Thymus (tissue), 14 donors: ENCODE results near the gene CLCA2. TPM values are rescaled to one million over a fixed set of nuclear protein-coding genes. Genes with fewer than 3 reads are reported as not detected.

Experiments used
- DNase-seq, 9 donors: peaks; one replicate each; pipeline ENCODE4 v3.0.0-alpha.2; 2013; ENCODE audit warnings: low spot score in 9 of 9, low read depth in 6 of 9, missing footprints in 1 of 9
- H3K27ac ChIP-seq, 2 donors: one replicate each; pipeline ENCODE4 v1.5.1; 2013; ENCODE audit warnings: control low read depth in 1 of 2, low read depth in 1 of 2, low read length in 1 of 2, mild to moderate bottlenecking in 1 of 2, moderate library complexity in 1 of 2
- H3K27me3 ChIP-seq, 2 donors: one replicate each; pipeline ENCODE4 v1.5.1; 2013; ENCODE audit warnings: low read length in 1 of 2; ENCODE audit not compliant: control insufficient read depth in 2 of 2, insufficient read depth in 1 of 2
- H3K36me3 ChIP-seq, 2 donors: one replicate each; pipeline ENCODE4 v1.5.1; 2013; ENCODE audit warnings: low read length in 1 of 2, mild to moderate bottlenecking in 1 of 2, moderate library complexity in 1 of 2; ENCODE audit not compliant: control insufficient read depth in 2 of 2, insufficient read depth in 2 of 2
- H3K4me1 ChIP-seq, 2 donors: one replicate each; pipeline ENCODE4 v1.5.1; 2013; ENCODE audit warnings: low read length in 2 of 2; ENCODE audit not compliant: control insufficient read depth in 2 of 2, insufficient read depth in 2 of 2
- H3K4me3 ChIP-seq, 2 donors: one replicate each; pipeline ENCODE4 v1.5.1; 2013; ENCODE audit warnings: low read length in 2 of 2, control low read depth in 1 of 2, mild to moderate bottlenecking in 1 of 2
- H3K9me3 ChIP-seq, 2 donors: one replicate each; pipeline ENCODE4 v1.5.1; 2013; ENCODE audit warnings: low read length in 1 of 2, mild to moderate bottlenecking in 1 of 2; ENCODE audit not compliant: control insufficient read depth in 2 of 2, insufficient read depth in 1 of 2
- WGBS: extraction: QIAGEN DNeasy Blood & Tissue Kit; methylation state at CpG from one replicate; pipeline ENCODE4 v1.1.7; 2013; 5-methylcytosine and 5-hydroxymethylcytosine counted together
- long read RNA-seq, 10 donors: transcript quantifications; one replicate each; lab custom pipeline, GENCODE V29; 2026
- polyA plus RNA-seq: library from polyadenylated mRNA; stranded (reverse); fragments of 200-250 nt; gene quantifications from one replicate; pipeline ENCODE4 v1.2.3, GENCODE V29; 2013
- total RNA-seq: library from RNA; stranded (reverse); fragments of 120-200 nt; gene quantifications from one replicate; pipeline ENCODE4 v1.2.4, GENCODE V29; 2013
- donor health status: healthy.

CLCA2 gene
- 0.42 TPM for total RNA-seq
- 3.4 TPM for polyA plus RNA-seq
- long read RNA-seq, donor 1 = 0 reads
- long read RNA-seq, donor 2 = 0 reads
- long read RNA-seq, donor 3 = 0 reads
- long read RNA-seq, donor 4 = 0 reads
- long read RNA-seq, donor 5 = 0 reads
- long read RNA-seq, donor 6 = 0 reads
- long read RNA-seq, donor 7 = 0 reads
- long read RNA-seq, donor 8 = 0 reads
- long read RNA-seq, donor 9 = 0 reads
- long read RNA-seq, donor 10 = 0 reads

- Histone ChIP-seq H3K36me3 (no peaks in the 10 kb centered on the region), H3K9me3 (no peaks in the 10 kb centered on the region), H3K4me1 (peaks cover 0 to 3% of the 10 kb centered on the region in 2 donors), H3K4me3 (no peak within 1 kb of the TSS), H3K27ac (no peak within 1 kb of the TSS), H3K27me3 (no peaks in the 10 kb centered on the region)
- DNase-seq = no peak
Measured at GRCh38 chr1:86423873-86424272, at the start of gene CLCA2. TSS of gene CLCA2 (plus strand) at chr1:86424171. CDS start at chr1:86424248, 77 bp downstream.

DNA sequence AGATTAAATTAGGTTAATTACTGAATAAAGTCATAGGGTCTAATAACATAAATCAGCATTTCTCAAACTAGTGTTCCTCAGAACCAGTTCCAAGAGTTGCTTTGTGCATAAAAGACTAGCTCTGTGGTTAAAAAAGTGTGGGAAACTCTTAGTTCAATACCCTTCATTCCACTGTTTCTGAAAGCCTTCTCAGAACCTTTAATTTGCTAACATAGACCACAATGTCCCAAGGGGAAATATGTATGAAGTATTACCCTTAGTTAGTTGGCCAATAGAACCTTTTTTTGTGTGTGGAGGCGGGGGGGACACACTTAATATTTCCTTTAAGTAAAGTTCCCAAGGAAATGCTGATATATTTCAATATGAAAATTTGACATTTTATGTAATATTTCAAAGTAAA, 48.3 kb upstream of the CLCA2 start:
- Histone ChIP-seq H3K36me3 (peaks cover 22 to 32% of the 10 kb centered on the region in 2 donors), H3K4me3 (no peak overlapping the region), H3K4me1 (no peaks in the 10 kb centered on the region), H3K27ac (no peak overlapping the region), H3K9me3 (peaks cover 4 to 14% of the 10 kb centered on the region in 2 donors), H3K27me3 (no peaks in the 10 kb centered on the region)
- DNase-seq = no peak
- WGBS = 94% methylated on average over 1 of the region's 1 CpG

DNA sequence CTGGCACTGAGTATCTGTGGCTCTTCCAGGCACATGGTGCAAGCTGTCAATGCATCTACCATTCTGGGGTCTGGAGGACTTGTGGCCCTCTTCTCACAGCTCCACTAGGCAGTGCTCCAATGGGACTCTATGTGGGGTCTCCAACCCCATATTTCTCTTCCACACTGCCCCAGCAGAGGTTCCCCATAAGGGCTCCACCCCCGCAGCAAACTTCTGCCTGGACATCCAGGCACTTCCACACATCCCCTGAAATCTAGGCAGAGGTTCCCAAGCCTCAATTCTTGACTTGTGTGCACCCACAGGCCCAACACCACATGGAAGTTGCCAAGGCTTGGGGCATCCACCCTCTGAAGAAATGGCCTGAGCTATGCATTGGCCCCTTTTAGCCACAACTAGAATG, 46.6 kb upstream of the CLCA2 start:
- Histone ChIP-seq H3K27ac (no peak overlapping the region), H3K36me3 (peaks cover 22 to 32% of the 10 kb centered on the region in 2 donors), H3K9me3 (peaks cover 4 to 14% of the 10 kb centered on the region in 2 donors), H3K4me3 (no peak overlapping the region), H3K4me1 (no peaks in the 10 kb centered on the region), H3K27me3 (no peaks in the 10 kb centered on the region)
- WGBS = 95% methylated on average over 1 of the region's 1 CpG
- no peak for DNase-seq

- H3K4me1 ChIP-seq = no peaks in the 10 kb centered on the region
- no peaks in the 10 kb centered on the region for H3K27me3 ChIP-seq
- H3K27ac ChIP-seq = no peak overlapping the region
- 100% methylated on average over 1 of the region's 1 CpG for WGBS
- peaks cover 4 to 14% of the 10 kb centered on the region in 2 donors for H3K9me3 ChIP-seq
- no peak for DNase-seq
- no peak overlapping the region for H3K4me3 ChIP-seq
- peaks cover 16 to 32% of the 10 kb centered on the region in 2 donors for H3K36me3 ChIP-seq
Measured at GRCh38 chr1:86378813-86379212, 45.2 kb upstream of the CLCA2 start.

GRCh38 chr1:86380257-86380861, 43.6 kb upstream of the CLCA2 start:
- no peaks in the 10 kb centered on the region for H3K4me1 ChIP-seq
- no peak overlapping the region for H3K4me3 ChIP-seq
- WGBS = 17% methylated on average over 4 of the region's 4 CpGs

DNA sequence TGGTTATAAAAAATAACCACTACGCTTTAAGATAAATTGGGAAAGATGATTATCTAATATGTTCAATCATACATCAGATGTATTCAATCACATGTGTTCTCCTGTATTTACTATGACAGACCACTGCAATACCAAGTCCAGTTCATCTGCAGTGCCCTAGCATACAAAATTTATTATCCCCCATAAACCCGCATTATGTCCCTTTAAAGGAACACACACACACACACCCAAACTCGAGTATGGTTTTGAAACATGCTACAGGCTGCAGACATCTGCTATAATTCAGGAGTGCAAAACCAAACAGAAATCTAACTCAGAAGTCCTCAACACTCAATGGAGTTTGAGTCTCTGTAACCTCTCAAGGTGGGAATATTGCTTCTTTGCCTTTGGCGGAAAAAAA, 42.7 kb upstream of the CLCA2 start:
- H3K4me1 ChIP-seq = no peaks in the 10 kb centered on the region
- 81% methylated on average over 4 of the region's 4 CpGs for WGBS
- H3K36me3 ChIP-seq = peaks cover 16 to 24% of the 10 kb centered on the region in 2 donors
- no peak overlapping the region for H3K4me3 ChIP-seq
- peaks cover 4 to 14% of the 10 kb centered on the region in 2 donors for H3K9me3 ChIP-seq
- no peaks in the 10 kb centered on the region for H3K27me3 ChIP-seq
- no peak overlapping the region for H3K27ac ChIP-seq
- DNase-seq = no peak

More at GRCh38 chr1:86380257-86380861, 43.6 kb upstream of the CLCA2 start:
- H3K9me3 ChIP-seq = peaks cover 4 to 14% of the 10 kb centered on the region in 2 donors
- no peak overlapping the region for H3K27ac ChIP-seq
- peak in 8 of 9 donors; percentile 41 to 84 (median 54) for DNase-seq
- peaks cover 16 to 26% of the 10 kb centered on the region in 2 donors for H3K36me3 ChIP-seq
- H3K27me3 ChIP-seq = no peaks in the 10 kb centered on the region

DNA sequence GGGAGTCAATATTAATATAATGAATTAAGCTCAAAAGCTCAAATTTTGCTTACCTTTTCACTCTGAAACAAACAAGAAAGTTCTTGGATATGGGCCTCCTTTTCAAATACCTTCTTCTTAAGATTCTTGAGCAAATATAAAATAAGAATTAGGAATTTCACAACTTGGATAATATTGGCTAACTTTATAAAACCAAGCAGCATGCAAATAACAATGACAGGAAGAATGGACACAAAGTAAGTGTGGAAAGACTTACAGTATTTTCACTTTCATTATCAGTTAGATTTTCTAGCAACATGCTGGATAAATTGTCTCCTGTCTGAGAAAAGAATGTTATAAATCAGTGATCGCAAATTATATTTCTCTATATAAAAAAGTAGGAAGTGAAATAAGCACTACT, 41.1 kb upstream of the CLCA2 start:
- no peak overlapping the region for H3K4me3 ChIP-seq
- H3K27ac ChIP-seq = no peak overlapping the region
- H3K4me1 ChIP-seq = no peaks in the 10 kb centered on the region
- peaks cover 10 to 12% of the 10 kb centered on the region in 2 donors for H3K36me3 ChIP-seq
- no peaks in the 10 kb centered on the region for H3K27me3 ChIP-seq
- WGBS = 14% methylated on average over 1 of the region's 1 CpG
- H3K9me3 ChIP-seq = peaks cover 0 to 5% of the 10 kb centered on the region in 2 donors
- no peak for DNase-seq

DNA sequence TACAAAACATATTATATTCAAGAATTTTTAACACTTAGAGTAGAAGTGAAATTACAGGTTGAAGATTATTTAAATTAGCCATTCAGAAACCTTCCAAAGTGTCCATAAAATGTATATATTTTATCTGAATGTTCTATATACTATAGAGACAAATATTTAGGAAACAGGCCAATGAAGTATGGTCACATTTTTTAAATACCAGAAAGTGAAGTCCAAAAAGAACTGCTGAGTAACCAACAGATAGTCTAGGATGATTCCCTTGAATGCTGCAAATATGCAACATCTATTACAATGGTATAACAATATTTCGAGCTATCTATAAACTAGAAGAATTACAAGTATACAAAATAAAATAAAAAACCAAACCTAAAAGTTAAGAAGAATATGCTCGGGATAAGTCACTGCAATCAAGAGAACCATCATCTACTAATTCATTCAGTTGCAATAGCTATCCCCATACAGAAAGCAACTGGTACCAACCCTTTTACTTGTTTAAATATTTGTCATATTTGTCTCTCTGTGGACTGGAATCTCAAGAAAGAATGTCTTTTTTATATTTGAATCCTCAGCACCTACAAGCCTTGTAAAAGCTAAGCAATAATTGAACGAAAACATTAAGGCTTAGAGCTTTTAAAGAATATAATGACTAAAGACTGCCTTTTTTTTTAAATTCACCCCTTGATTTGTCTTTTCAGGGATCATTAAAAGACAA, 35.9 kb upstream of the CLCA2 start:
- Histone ChIP-seq H3K27ac (peak overlapping the region in 1 of 2 donors; percentile 94), H3K4me3 (no peak overlapping the region), H3K36me3 (no peaks in the 10 kb centered on the region), H3K9me3 (no peaks in the 10 kb centered on the region), H3K27me3 (no peaks in the 10 kb centered on the region), H3K4me1 (peaks cover 0 to 6% of the 10 kb centered on the region in 2 donors)
- 98% methylated on average over 3 of the region's 3 CpGs for WGBS
- no peak for DNase-seq

GRCh38 chr1:86388777-86389176, 35.2 kb upstream of the CLCA2 start:
- no peaks in the 10 kb centered on the region for H3K36me3 ChIP-seq
- no peak for DNase-seq
- H3K27ac ChIP-seq = peak overlapping the region in 1 of 2 donors; percentile 94
- no peaks in the 10 kb centered on the region for H3K27me3 ChIP-seq
- H3K9me3 ChIP-seq = no peaks in the 10 kb centered on the region
- no peak overlapping the region for H3K4me3 ChIP-seq
- H3K4me1 ChIP-seq = peaks cover 0 to 6% of the 10 kb centered on the region in 2 donors
